HepG2 (cell line): Measurements from ENCODE around the gene NDST1. TPM values are rescaled to one million over a fixed set of nuclear protein-coding genes. Genes with fewer than 3 reads are reported as not detected.
A peak's percentile ranks its signal among the peaks of the same experiment; 100 is the strongest.

Source experiments
- BRCA1 ChIP-seq: sonication (generic); formaldehyde crosslinking; IDR thresholded peaks from 2 replicates; pipeline ENCODE4 v1.4.0; 2020; ENCODE audit warnings: missing genetic modification reagents
- ERF ChIP-seq: IDR thresholded peaks from 2 replicates; pipeline ENCODE4 v1.6.1; 2018; ENCODE audit warnings: missing biosample characterization, missing genetic modification reagents
- FOXK1 ChIP-seq: sonication (generic); formaldehyde crosslinking; IDR thresholded peaks from 2 replicates; pipeline ENCODE4 v1.4.0; 2020; ENCODE audit warnings: low read depth, missing genetic modification reagents, borderline replicate concordance
- HDAC2 ChIP-seq: sonication (generic); formaldehyde crosslinking; IDR thresholded peaks from 2 replicates; pipeline ENCODE4 v1.4.0; 2020; ENCODE audit warnings: missing genetic modification reagents
- HMGXB4 ChIP-seq, 2 experiments: sonication (generic) in 1 of 2; formaldehyde crosslinking in 1 of 2; IDR thresholded peaks; 2 replicates each; pipeline versions ENCODE4 v1.4.0 to v1.6.1; 2018 to 2020; ENCODE audit warnings: missing genetic modification reagents in 2 of 2, borderline replicate concordance in 1 of 2, low read depth in 1 of 2, mild to moderate bottlenecking in 1 of 2, missing biosample characterization in 1 of 2
- HNF1A ChIP-seq, 2 experiments: sonication (generic) in 1 of 2; formaldehyde crosslinking in 1 of 2; IDR thresholded peaks; 2 replicates each; pipeline versions ENCODE4 v1.4.0 to v1.6.1; 2016 to 2020; ENCODE audit warnings: borderline replicate concordance in 1 of 2, low read depth in 1 of 2, mild to moderate bottlenecking in 1 of 2, missing genetic modification reagents in 1 of 2
- KMT2B ChIP-seq: IDR thresholded peaks from 2 replicates; pipeline ENCODE4 v1.6.1; 2016; ENCODE audit warnings: missing genetic modification reagents, missing compliant biosample characterization
- MTA3 ChIP-seq: sonication (generic); formaldehyde crosslinking; IDR thresholded peaks from 2 replicates; pipeline ENCODE4 v1.4.0; 2020; ENCODE audit warnings: missing genetic modification reagents
- NCOA2 ChIP-seq: sonication (generic); formaldehyde crosslinking; IDR thresholded peaks from 2 replicates; pipeline ENCODE4 v1.8.0; 2022; ENCODE audit warnings: inconsistent platforms
- NFYB ChIP-seq: sonication (generic); formaldehyde crosslinking; IDR thresholded peaks from 2 replicates; pipeline ENCODE4 v1.4.0; 2020; ENCODE audit warnings: missing genetic modification reagents
- SUZ12 ChIP-seq: fragments of 150-350 bp; IDR thresholded peaks from 2 replicates; pipeline ENCODE4 v1.6.1; 2014; ENCODE audit warnings: low read depth, low read length
- TEAD3 ChIP-seq: optimal IDR thresholded peaks from 2 replicates; pipeline ENCODE3; 2016; ENCODE audit warnings: borderline replicate concordance
- ZBTB38 ChIP-seq: sonication (generic); formaldehyde crosslinking; IDR thresholded peaks from 2 replicates; pipeline ENCODE4 v1.5.1; 2020; ENCODE audit warnings: mild to moderate bottlenecking, missing genetic modification reagents
- ZNF224 ChIP-seq: sonication (generic); formaldehyde crosslinking; IDR thresholded peaks from 2 replicates; pipeline ENCODE4 v1.5.0; 2020; ENCODE audit warnings: mild to moderate bottlenecking, missing genetic modification reagents
- ZNF747 ChIP-seq: sonication (generic); formaldehyde crosslinking; IDR thresholded peaks from 2 replicates; pipeline ENCODE4 v1.8.1; 2023; ENCODE audit warnings: missing genetic modification reagents, mild to moderate bottlenecking, borderline replicate concordance
- polyA plus RNA-seq, 8 experiments: library from polyadenylated mRNA; depleted of rRNA in 3 of 8; stranded (reverse) in 7 of 8; unstranded in 1 of 8; fragments of >200 nt; fragmentation: Illumina TruSeq in 4 of 8; extraction: Trizol in 4 of 8; gene quantifications; 2 replicates each; pipeline versions ENCODE4 v1.2.1 to v1.2.3, GENCODE V29; 2011 to 2016; ENCODE audit warnings: low read depth in 4 of 8, missing spikeins in 1 of 8, mixed read lengths in 1 of 8; ENCODE audit not compliant: insufficient read depth in 1 of 8
- total RNA-seq, 5 experiments: library from RNA; depleted of rRNA; stranded (reverse); fragments of >200 nt; fragmentation: Illumina TruSeq; extraction: Trizol; gene quantifications; 2 replicates each; pipeline ENCODE4 v1.2.3, GENCODE V29; 2016; ENCODE audit warnings: low read depth in 1 of 5
- TF ChIP-seq, protein P1 (sequence below): sonication (generic); formaldehyde crosslinking; IDR thresholded peaks from 2 replicates; pipeline ENCODE4 v1.4.0; 2020; ENCODE audit warnings: missing genetic modification reagents
- TF ChIP-seq, protein P2 (sequence below): IDR thresholded peaks from 2 replicates; pipeline ENCODE4 v1.6.1; 2016; ENCODE audit warnings: control low read depth

NDST1 gene
- total and polyA plus RNA-seq, 2 of the 13 experiments (the other 11 are each of a cell fraction or from before 2014, with no cell fraction given), result 23.8 to 26.2 TPM

DNA sequence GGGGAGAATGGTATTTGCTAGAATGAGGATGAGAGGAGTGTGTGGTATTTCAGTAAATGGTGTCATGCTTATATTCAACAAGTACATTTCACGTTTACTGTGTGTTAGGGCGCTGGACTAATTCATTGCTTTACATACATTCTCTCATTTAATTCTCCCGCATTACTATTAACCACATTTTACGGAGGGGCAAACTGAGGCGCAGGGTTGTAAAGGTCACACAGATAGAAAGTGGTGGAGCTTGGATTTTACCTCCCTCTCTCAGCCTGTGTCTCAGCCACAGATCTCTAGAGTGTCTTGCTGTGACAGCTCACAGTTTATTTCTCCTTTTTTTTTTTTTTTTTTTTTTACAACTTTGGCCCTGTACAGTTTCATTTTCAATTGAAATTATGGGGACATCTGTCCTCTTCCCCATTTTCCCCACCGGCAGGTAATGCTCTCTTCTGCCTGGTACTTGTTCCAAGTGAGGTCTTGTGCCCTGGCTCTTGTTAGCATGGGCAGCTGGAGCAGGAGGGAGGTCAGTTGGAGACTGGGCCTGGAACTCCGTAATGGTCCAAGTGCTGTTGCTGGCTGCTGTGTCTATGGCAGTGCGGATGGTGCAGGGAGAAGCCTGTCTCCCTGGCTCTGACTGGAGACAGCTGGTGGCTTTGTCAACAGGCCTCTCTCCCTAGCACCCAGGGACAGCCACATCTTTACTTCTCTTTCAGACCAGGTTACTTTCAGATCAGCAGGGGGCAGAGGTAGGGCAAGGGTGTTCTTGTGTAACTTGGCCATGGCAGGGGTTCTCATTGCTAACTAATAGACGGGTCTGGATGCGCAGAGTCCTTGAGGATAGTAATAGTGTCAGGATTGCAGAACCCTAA lies 20.5 kb upstream of the NDST1 start (continued):
- TF ChIP-seq HNF1A (IDR thresholded peaks at IDR 0.05; ENCODE audit: low read depth), result no peak
- no peak for TF ChIP-seq HNF1A (CRISPR knock-in tag; IDR thresholded peaks at IDR 0.05; ENCODE audit: borderline replicate concordance)
- no peak for TF ChIP-seq NCOA2 (CRISPR knock-in tag)
- TF ChIP-seq NFYB (CRISPR knock-in tag), result no peak
- TF ChIP-seq, protein P1, sequence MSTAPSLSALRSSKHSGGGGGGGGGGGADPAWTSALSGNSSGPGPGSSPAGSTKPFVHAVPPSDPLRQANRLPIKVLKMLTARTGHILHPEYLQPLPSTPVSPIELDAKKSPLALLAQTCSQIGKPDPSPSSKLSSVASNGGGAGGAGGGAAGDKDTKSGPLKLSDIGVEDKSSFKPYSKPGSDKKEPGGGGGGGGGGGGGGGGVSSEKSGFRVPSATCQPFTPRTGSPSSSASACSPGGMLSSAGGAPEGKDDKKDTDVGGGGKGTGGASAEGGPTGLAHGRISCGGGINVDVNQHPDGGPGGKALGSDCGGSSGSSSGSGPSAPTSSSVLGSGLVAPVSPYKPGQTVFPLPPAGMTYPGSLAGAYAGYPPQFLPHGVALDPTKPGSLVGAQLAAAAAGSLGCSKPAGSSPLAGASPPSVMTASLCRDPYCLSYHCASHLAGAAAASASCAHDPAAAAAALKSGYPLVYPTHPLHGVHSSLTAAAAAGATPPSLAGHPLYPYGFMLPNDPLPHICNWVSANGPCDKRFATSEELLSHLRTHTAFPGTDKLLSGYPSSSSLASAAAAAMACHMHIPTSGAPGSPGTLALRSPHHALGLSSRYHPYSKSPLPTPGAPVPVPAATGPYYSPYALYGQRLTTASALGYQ (CRISPR knock-in tag), result no peak
- no peak for TF ChIP-seq MTA3
- TF ChIP-seq FOXK1 (CRISPR knock-in tag), result peak; percentile 64; the same call in 1 of the 2 replicates
- peak; percentile 51; the same call in 1 of the 2 replicates for TF ChIP-seq ZBTB38
- 0 out of 2 replicates have a peak, but pooled peaks have one; percentile 46 for TF ChIP-seq ERF (CRISPR knock-in tag)
- TF ChIP-seq HMGXB4 (CRISPR knock-in tag; IDR thresholded peaks at IDR 0.05; ENCODE audit: borderline replicate concordance in 1 of 2, low read depth in 1 of 2), result peak; percentile 34 to 60; a peak in 1 of 4 replicates
- TF ChIP-seq HDAC2, result peak; percentile 47; the same call in 1 of the 2 replicates
- no peak for TF ChIP-seq KMT2B
- TF ChIP-seq SUZ12, result no peak
- no peak for TF ChIP-seq BRCA1 (CRISPR knock-in tag)
- TF ChIP-seq ZNF224 (CRISPR knock-in tag), result no peak
- no peak for TF ChIP-seq ZNF747 (CRISPR knock-in tag)
- TF ChIP-seq TEAD3 (CRISPR knock-in tag), result peak; percentile 45
- TF ChIP-seq, protein P2, sequence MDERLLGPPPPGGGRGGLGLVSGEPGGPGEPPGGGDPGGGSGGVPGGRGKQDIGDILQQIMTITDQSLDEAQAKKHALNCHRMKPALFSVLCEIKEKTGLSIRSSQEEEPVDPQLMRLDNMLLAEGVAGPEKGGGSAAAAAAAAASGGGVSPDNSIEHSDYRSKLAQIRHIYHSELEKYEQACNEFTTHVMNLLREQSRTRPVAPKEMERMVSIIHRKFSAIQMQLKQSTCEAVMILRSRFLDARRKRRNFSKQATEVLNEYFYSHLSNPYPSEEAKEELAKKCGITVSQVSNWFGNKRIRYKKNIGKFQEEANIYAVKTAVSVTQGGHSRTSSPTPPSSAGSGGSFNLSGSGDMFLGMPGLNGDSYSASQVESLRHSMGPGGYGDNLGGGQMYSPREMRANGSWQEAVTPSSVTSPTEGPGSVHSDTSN (CRISPR knock-in tag), result no peak
